ENCODE results near the gene CNKSR1. TPM values are rescaled to one million over a fixed set of nuclear protein-coding genes. Genes with fewer than 3 reads are reported as not detected.
A peak's percentile ranks its signal among the peaks of the same experiment; 100 is the strongest.

The CNKSR1 gene
- polyA plus RNA-seq, 1 donor (not counting 4 experiments of a cell fraction or from before 2014, with no cell fraction given): 10.6 TPM

DNA sequence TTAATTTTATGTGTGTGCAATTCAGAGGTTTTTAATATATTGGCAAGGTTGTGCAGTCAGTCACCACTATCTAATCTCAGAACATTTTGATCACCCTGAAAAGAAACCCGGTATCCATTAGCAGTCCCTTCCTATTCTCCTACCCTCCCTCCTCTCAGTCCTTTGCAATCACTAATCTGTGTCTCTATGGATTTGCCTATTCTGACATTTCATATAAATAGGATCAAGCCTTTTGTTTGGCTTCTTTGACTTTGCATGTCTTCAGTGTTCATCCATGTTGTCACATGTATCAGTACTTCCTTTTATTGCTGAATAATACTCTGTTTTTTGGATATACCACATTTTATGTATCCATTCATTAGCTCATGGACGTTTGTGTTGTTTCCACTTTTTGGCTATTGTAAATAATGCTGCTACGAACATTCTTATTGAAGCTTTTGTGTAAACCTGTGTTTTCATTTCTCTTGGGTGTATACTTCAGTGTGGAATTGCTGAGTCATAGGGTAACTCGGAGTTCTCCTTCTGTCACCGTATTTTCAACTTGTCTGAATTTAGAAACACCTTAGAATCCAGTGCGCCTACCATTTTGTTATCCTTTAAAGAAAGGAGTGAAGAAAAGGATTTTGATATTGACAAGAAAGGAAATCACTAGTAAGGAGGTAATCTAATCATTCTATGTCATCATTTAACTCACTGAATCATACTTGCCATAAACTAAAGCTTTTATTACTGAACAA, 60.1 kb downstream of the CNKSR1 start:
- Histone ChIP-seq H3K9me3 (ENCODE audit: control insufficient read depth, low read depth, low read length) (no peaks in the 10 kb centered on the region), H3K27me3 (ENCODE audit: control insufficient read depth, extremely low read depth, insufficient read depth, low read length) (no peaks in the 10 kb centered on the region), H2AFZ (ENCODE audit: control insufficient read depth, low read length) (peak overlapping the region; percentile 54), H3K36me3 (ENCODE audit: control insufficient read depth in 2 of 2, extremely low read depth in 1 of 2, insufficient read depth in 2 of 2, low read length in 2 of 2) (peaks cover 0 to 4% of the 10 kb centered on the region in 2 experiments), H3K4me3 (ENCODE audit: control insufficient read depth in 2 of 3, extremely low read depth in 1 of 3, insufficient read depth in 2 of 3, low read depth in 1 of 3, low read length in 3 of 3) (peak overlapping the region in 1 of 3 experiments; percentile 30), H3K79me2 (ENCODE audit: control insufficient read depth, insufficient read depth, low read length) (peaks cover 65% of the 10 kb centered on the region), H4K20me1 (ENCODE audit: control insufficient read depth, extremely low read depth, insufficient read depth, low read length) (no peaks in the 10 kb centered on the region), H3K4me1 (ENCODE audit: control insufficient read depth, extremely low read depth, insufficient read depth, low read length) (peaks cover 21% of the 10 kb centered on the region), H3K9ac (ENCODE audit: control insufficient read depth, extremely low read depth, insufficient read depth, low read length) (no peak overlapping the region), H3K9me1 (ENCODE audit: control insufficient read depth, extremely low read depth, insufficient read depth, low read length) (no peaks in the 10 kb centered on the region), H3K4me2 (ENCODE audit: control insufficient read depth, extremely low read depth, insufficient read depth, low read depth, low read length) (peak overlapping the region; percentile 55), H3K27ac (ENCODE audit: control insufficient read depth, insufficient read depth, low read length) (peak overlapping the region; percentile 55)
- DNase-seq (ENCODE audit: low read depth, low spot score): no peak
- dilution Hi-C loops (cut with MboI; ENCODE audit: extremely low pct_ligation_motif_present, low sequenced_read_pairs): no loop called here
- TF ChIP-seq, protein P1, sequence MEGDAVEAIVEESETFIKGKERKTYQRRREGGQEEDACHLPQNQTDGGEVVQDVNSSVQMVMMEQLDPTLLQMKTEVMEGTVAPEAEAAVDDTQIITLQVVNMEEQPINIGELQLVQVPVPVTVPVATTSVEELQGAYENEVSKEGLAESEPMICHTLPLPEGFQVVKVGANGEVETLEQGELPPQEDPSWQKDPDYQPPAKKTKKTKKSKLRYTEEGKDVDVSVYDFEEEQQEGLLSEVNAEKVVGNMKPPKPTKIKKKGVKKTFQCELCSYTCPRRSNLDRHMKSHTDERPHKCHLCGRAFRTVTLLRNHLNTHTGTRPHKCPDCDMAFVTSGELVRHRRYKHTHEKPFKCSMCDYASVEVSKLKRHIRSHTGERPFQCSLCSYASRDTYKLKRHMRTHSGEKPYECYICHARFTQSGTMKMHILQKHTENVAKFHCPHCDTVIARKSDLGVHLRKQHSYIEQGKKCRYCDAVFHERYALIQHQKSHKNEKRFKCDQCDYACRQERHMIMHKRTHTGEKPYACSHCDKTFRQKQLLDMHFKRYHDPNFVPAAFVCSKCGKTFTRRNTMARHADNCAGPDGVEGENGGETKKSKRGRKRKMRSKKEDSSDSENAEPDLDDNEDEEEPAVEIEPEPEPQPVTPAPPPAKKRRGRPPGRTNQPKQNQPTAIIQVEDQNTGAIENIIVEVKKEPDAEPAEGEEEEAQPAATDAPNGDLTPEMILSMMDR (optimal IDR thresholded peaks at IDR 0.05 in 1 of 3, IDR thresholded peaks at IDR 0.05 in 1 of 3, conservative IDR thresholded peaks at IDR 0.05 in 1 of 3; ENCODE audit: extremely low read depth in 1 of 3, insufficient read depth in 2 of 3, low read length in 3 of 3): no peak
- TF ChIP-seq EZH2 (IDR thresholded peaks at IDR 0.05; ENCODE audit: low read length): no peak
- peak; percentile 34 for FAIRE-seq

Other genes with a start within 250 kb of the CNKSR1 start
- gene PAFAH2, start 179.4 kb upstream of the CNKSR1 start, polyA plus RNA-seq: 15.5 to 17.8 TPM (median 15.9 TPM) in 3 replicates
- gene EXTL1, start 155.7 kb upstream of the CNKSR1 start, polyA plus RNA-seq: 0.11 to 0.13 TPM in 2 of 3 replicates, not detected in the other
- gene SLC30A2, start 131.4 kb upstream of the CNKSR1 start, polyA plus RNA-seq: not detected in 3 replicates
- not detected in 3 replicates for gene TRIM63, start 109.9 kb upstream of the CNKSR1 start, polyA plus RNA-seq
- gene PDIK1L, start 65.7 kb upstream of the CNKSR1 start, polyA plus RNA-seq: 1.1 to 2.8 TPM (median 1.6 TPM) in 3 replicates
- not detected in 3 replicates for gene FAM110D, start 18.4 kb upstream of the CNKSR1 start, polyA plus RNA-seq
- gene C1orf232, start 8.5 kb upstream of the CNKSR1 start, polyA plus RNA-seq: not detected in 3 replicates
- 26.0 to 45.2 TPM (median 28.1 TPM) in 3 replicates for gene ZNF593, start 7.6 kb upstream of the CNKSR1 start, polyA plus RNA-seq
- 0.15 TPM in 1 of 3 replicates, not detected in the others for gene ZNF593OS, start 5.7 kb upstream of the CNKSR1 start, polyA plus RNA-seq
- 0.04 to 0.06 TPM in 2 of 3 replicates, not detected in the other for gene CATSPER4, start 13.1 kb downstream of the CNKSR1 start, polyA plus RNA-seq
- 14.8 to 17.0 TPM (median 15.4 TPM) in 3 replicates for gene CEP85, start 56.7 kb downstream of the CNKSR1 start, polyA plus RNA-seq
- gene SH3BGRL3, start 102.6 kb downstream of the CNKSR1 start, polyA plus RNA-seq: 175 to 234 TPM (median 196 TPM) in 3 replicates
- 5.2 to 6.8 TPM (median 6.6 TPM) in 3 replicates for gene UBXN11, start 129.1 kb downstream of the CNKSR1 start, polyA plus RNA-seq
- gene CD52, start 140.5 kb downstream of the CNKSR1 start, polyA plus RNA-seq: 0.22 to 0.27 TPM in 2 of 3 replicates, not detected in the other
- gene CRYBG2, start 176.6 kb downstream of the CNKSR1 start, polyA plus RNA-seq: 6.0 to 15.5 TPM (median 7.9 TPM) in 3 replicates
- gene ZNF683, start 195.3 kb downstream of the CNKSR1 start, polyA plus RNA-seq: not detected in 3 replicates
- 0.03 TPM in 1 of 3 replicates, not detected in the others for gene LIN28A, start 233.3 kb downstream of the CNKSR1 start, polyA plus RNA-seq

All from keratinocyte (primary cell).